ENCODE data around the gene GGT6.

GRCh38 chr17:4531988-4532736 is 28.2 kb downstream of the GGT6 start:
- TF ChIP-seq POLR2AphosphoS5 (IDR thresholded peaks at IDR 0.05; ENCODE audit: low read depth, low read length) (no peak), POLR2A (IDR thresholded peaks at IDR 0.05; ENCODE audit: low read depth, low read length) (no peak), TAF1 (IDR thresholded peaks at IDR 0.05; ENCODE audit: borderline replicate concordance, low read depth, low read length) (no peak)
